Stimulated activated memory B cell treated with anti-CD40 and anti-IgM and Interleukin-4, amounts not matched to agents 10 μg/mL and 1 μg/mL and 100 μg/mL, for 72 hours (primary cell): ENCODE results near the gene PRICKLE1.

Experiments
- ATAC-seq: fragments of 150-1000 bp; cut with Tn5 transposase; 2 replicates; pipeline ENCODE4 v1.10.0; 2021
- H3K27ac Mint-ChIP-seq: one replicate; pipeline ENCODE4 v1.8.0; 2022; ENCODE audit warnings: mild to moderate bottlenecking, mixed read lengths
- H3K27me3 Mint-ChIP-seq: one replicate; pipeline ENCODE4 v1.8.0; 2022; ENCODE audit warnings: mixed read lengths
- H3K36me3 Mint-ChIP-seq: one replicate; pipeline ENCODE4 v1.8.0; 2022; ENCODE audit warnings: mixed read lengths
- H3K4me1 Mint-ChIP-seq: one replicate; pipeline ENCODE4 v1.8.0; 2022; ENCODE audit warnings: mixed read lengths
- H3K4me3 Mint-ChIP-seq: one replicate; pipeline ENCODE4 v1.8.0; 2022; ENCODE audit warnings: mild to moderate bottlenecking, moderate library complexity, mixed read lengths
- H3K9me3 Mint-ChIP-seq: one replicate; pipeline ENCODE4 v1.8.0; 2022; ENCODE audit warnings: mixed read lengths

Gene PRICKLE1

GRCh38 chr12:42498549-42499247 lies 90.8 kb downstream of the PRICKLE1 start:
- no peak overlapping the region for H3K27ac Mint-ChIP-seq
- no peak for ATAC-seq
- no peak overlapping the region for H3K4me3 Mint-ChIP-seq
- H3K27me3 Mint-ChIP-seq, result no peaks in the 10 kb centered on the region
- no peaks in the 10 kb centered on the region for H3K36me3 Mint-ChIP-seq
- H3K4me1 Mint-ChIP-seq, result no peaks in the 10 kb centered on the region
- H3K9me3 Mint-ChIP-seq, result no peaks in the 10 kb centered on the region

DNA sequence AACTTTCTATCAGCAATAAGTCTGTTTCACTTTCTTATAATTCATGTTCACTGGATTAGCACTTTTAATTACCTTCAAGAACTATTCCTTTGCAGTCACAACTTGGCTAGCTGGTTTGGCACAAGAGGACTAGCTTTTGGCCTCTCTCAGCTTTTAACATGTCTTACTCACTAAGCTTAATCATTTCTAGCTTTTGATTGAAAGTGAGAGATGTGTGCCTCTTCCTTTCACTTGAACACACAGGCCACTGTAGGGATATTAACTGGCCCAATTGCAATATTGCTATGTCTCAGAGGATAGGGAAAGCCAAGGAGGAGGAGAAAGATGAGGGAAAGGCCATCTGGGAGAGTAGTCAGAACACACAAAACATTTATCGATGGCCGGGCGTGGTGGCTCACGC lies 92.7 kb downstream of the PRICKLE1 start:
- Mint-ChIP-seq H3K36me3 (no peaks in the 10 kb centered on the region), H3K27ac (no peak overlapping the region), H3K9me3 (no peaks in the 10 kb centered on the region), H3K4me1 (no peaks in the 10 kb centered on the region), H3K4me3 (no peak overlapping the region), H3K27me3 (no peaks in the 10 kb centered on the region)
- ATAC-seq, result no peak

- H3K4me1 Mint-ChIP-seq, result no peaks in the 10 kb centered on the region
- no peaks in the 10 kb centered on the region for H3K9me3 Mint-ChIP-seq
- H3K36me3 Mint-ChIP-seq, result no peaks in the 10 kb centered on the region
- no peaks in the 10 kb centered on the region for H3K27me3 Mint-ChIP-seq
- no peak overlapping the region for H3K4me3 Mint-ChIP-seq
- no peak overlapping the region for H3K27ac Mint-ChIP-seq
- no peak for ATAC-seq
Observed at GRCh38 chr12:42495244-42495643, 94.3 kb downstream of the PRICKLE1 start.

DNA sequence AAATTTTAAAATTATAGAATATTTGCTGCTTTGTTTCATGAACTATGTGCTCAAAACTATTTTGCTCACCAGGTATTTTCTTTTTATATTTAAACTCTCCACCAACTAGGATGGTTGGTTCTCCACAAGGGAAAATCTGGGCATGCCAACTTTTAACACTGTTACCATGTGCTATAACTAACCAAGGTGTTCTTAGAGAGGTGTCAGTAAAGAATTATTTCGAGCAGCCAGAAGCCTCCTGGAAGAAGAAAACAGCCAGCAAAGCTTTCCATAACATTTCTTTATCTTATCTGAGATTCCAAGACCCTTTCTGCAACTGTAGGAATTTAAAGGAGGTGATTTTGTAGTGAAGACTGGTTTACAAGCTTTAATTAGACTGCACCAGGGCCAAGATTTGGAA lies 97.3 kb downstream of the PRICKLE1 start:
- no peak for ATAC-seq
- no peaks in the 10 kb centered on the region for H3K27me3 Mint-ChIP-seq
- H3K9me3 Mint-ChIP-seq, result no peaks in the 10 kb centered on the region
- H3K36me3 Mint-ChIP-seq, result no peaks in the 10 kb centered on the region
- no peak overlapping the region for H3K4me3 Mint-ChIP-seq
- no peak overlapping the region for H3K27ac Mint-ChIP-seq
- H3K4me1 Mint-ChIP-seq, result no peaks in the 10 kb centered on the region

- Mint-ChIP-seq H3K4me3 (no peak overlapping the region), H3K27ac (no peak overlapping the region), H3K9me3 (no peaks in the 10 kb centered on the region), H3K27me3 (no peaks in the 10 kb centered on the region), H3K4me1 (no peaks in the 10 kb centered on the region), H3K36me3 (no peaks in the 10 kb centered on the region)
- ATAC-seq, result peak; percentile 53
Observed at GRCh38 chr12:42490261-42490842, 99.2 kb downstream of the PRICKLE1 start.

DNA sequence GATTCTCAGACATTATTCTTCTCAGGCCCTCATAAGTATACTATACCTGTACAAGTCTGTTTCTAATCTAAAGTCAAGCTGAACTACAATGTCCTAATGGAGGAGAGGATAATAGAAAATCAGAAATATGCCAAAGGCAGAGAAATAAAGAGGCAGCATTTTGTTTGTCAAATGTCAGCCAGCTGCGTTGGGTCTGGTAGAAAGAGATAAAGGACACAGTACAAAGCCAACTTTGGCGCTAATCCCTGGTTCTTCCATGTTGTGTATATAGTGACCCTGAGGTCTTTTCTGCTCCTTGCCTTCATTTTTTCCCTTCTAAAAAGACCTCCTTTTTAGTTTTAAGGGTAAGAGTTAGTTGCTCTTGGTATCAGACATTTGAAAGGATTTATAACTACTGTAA lies 103.1 kb downstream of the PRICKLE1 start:
- ATAC-seq, result no peak
- Mint-ChIP-seq H3K27ac (no peak overlapping the region), H3K36me3 (no peaks in the 10 kb centered on the region), H3K4me1 (peaks cover 20% of the 10 kb centered on the region), H3K27me3 (no peaks in the 10 kb centered on the region), H3K4me3 (no peak overlapping the region), H3K9me3 (no peaks in the 10 kb centered on the region)

DNA sequence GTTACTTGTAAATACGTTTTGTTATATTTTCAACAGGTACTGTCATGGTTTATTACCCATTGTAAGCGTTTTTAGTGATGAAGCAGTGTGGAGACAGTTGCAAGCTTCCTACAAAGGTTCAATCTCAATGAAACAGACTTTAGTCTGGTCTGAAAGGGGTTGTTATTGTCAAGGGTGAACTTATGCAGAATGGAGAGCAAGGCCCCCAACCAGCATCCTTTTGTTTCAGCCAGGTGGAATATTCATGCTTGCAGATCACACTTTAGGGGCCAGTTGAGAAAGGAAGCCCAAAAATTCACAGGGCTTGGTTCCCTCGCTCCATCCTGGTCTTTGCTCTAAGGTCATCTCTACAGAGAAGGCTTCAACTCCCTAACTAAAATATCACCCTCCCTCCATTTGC lies 103.7 kb downstream of the PRICKLE1 start:
- no peak overlapping the region for H3K27ac Mint-ChIP-seq
- H3K36me3 Mint-ChIP-seq, result no peaks in the 10 kb centered on the region
- no peaks in the 10 kb centered on the region for H3K9me3 Mint-ChIP-seq
- no peak for ATAC-seq
- peaks cover 25% of the 10 kb centered on the region for H3K4me1 Mint-ChIP-seq
- H3K27me3 Mint-ChIP-seq, result no peaks in the 10 kb centered on the region
- H3K4me3 Mint-ChIP-seq, result no peak overlapping the region

GRCh38 chr12:42484996-42485395 lies 104.5 kb downstream of the PRICKLE1 start:
- no peaks in the 10 kb centered on the region for H3K36me3 Mint-ChIP-seq
- no peaks in the 10 kb centered on the region for H3K27me3 Mint-ChIP-seq
- no peak overlapping the region for H3K4me3 Mint-ChIP-seq

DNA sequence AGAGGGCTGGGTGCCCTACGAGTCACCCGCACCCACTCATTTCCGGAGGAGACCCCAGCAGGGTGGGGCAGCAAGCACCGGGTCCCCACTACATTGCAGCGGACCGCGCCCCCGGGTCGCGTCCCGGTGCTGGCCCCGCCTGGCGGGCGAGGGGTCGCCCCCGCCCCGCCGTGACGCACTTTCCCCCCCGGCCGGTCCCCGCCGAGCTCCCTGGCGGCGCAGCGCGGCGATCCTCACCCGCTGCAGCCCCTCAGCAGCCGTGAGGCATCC lies 106.1 kb downstream of the PRICKLE1 start:
- Mint-ChIP-seq H3K4me3 (peak overlapping the region; percentile 96), H3K36me3 (no peaks in the 10 kb centered on the region), H3K27me3 (no peaks in the 10 kb centered on the region), H3K9me3 (no peaks in the 10 kb centered on the region), H3K4me1 (peaks cover 44% of the 10 kb centered on the region), H3K27ac (peak overlapping the region; percentile 92)
- peak; percentile 63 for ATAC-seq

More at GRCh38 chr12:42484996-42485395, 104.5 kb downstream of the PRICKLE1 start:
- H3K4me1 Mint-ChIP-seq, result peaks cover 32% of the 10 kb centered on the region
- H3K9me3 Mint-ChIP-seq, result no peaks in the 10 kb centered on the region
- no peak overlapping the region for H3K27ac Mint-ChIP-seq
- ATAC-seq, result no peak

DNA sequence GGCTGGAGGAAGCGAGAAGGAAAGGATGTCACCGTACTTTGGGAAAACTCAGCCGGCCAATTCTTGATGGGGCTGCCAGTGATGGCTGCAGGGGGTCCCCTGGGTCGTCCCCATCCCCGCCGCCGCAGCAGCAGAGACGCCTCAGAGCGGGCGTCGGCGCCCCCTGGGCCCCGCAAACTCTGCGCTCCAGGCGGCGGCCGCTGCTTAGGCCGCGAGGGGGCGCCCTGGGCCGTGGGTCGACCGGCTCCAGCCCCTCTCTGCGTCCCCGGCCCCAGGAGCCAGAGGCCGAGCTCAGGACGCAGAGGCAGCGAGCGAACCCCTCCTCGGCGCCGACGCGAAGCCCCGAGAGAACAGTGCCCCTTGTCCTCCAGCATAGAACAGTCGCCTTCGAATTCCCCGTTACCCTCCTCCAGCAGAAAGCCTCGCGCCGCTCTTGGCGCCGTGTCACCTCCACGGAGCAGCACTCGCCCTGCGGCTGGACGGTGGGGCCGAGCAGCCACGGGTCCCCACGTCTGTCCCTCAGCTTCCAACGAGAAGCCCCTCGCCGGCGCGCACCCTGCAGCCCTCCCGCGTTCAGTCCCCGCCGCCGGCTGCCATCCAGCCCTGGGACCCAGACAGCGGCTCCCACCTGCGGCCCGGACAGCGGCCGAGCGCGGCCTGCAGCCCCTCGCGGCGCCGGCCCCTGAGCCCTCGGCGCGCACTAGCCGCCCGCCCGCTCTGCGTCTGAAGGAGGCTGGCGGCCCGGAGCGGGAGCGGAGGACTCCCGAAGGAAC lies 106.6 kb downstream of the PRICKLE1 start:
- peak overlapping the region; percentile 92 for H3K27ac Mint-ChIP-seq
- H3K9me3 Mint-ChIP-seq, result no peaks in the 10 kb centered on the region
- H3K4me3 Mint-ChIP-seq, result peak overlapping the region; percentile 96
- no peaks in the 10 kb centered on the region for H3K27me3 Mint-ChIP-seq
- H3K4me1 Mint-ChIP-seq, result peaks cover 49% of the 10 kb centered on the region
- H3K36me3 Mint-ChIP-seq, result no peaks in the 10 kb centered on the region
- ATAC-seq, result peak; percentile 92

DNA sequence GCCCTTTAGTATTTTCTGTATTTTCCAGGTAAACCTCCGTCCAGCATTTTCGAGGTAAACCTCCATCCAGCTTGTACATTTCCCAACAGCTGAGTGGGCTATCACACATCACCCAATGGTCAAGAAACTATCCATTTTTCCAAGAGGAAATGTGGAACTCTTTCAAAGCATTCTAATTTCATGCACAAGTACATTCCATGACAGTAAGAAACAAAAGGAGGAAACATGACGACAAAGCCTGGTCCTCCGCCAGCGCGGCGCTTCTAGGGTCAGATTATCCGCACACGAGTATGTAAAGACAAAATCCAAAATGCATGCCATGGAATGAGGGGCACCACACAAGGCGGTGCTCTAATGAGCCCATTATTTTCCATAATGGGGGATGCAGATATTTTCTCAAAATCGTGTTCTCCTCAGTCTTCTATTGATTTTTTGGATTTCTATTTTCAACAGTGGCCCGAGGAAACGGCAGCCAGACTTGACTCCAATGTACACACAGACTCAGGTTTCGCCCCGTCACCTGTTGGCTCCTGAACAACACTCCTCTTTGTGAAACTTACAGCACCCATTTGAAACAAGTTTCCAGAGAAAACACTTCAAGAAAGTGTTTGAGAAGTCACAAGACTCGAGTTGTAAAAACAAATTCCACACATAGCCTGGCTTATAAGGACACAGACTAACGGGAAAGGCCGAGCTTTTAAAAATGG lies 107.4 kb downstream of the PRICKLE1 start:
- no peak for ATAC-seq
- Mint-ChIP-seq H3K27me3 (no peaks in the 10 kb centered on the region), H3K4me1 (peaks cover 50% of the 10 kb centered on the region), H3K27ac (peak overlapping the region; percentile 92), H3K4me3 (peak overlapping the region; percentile 96), H3K36me3 (no peaks in the 10 kb centered on the region), H3K9me3 (no peaks in the 10 kb centered on the region)

DNA sequence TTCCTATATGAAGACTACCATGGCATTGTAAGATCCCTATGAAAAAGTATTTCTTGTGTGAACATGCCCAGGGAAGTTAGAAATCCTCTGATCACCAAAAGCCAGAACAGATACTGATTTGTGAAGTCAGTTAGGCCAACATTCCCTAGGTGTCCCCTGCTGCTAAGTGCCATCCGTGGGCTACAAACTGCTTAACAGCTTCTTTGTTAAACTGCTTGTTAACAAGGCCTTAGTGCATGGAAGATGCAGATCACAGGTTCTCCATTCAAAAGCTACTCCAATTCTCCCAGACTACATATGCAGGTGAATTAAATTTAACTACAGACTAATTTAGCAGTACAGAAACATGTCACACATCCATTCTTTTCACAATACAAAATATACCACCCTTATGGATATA lies 108.2 kb downstream of the PRICKLE1 start:
- Mint-ChIP-seq H3K27me3 (no peaks in the 10 kb centered on the region), H3K27ac (no peak overlapping the region), H3K4me3 (no peak overlapping the region), H3K4me1 (peaks cover 50% of the 10 kb centered on the region), H3K9me3 (no peaks in the 10 kb centered on the region), H3K36me3 (no peaks in the 10 kb centered on the region)
- no peak for ATAC-seq

DNA sequence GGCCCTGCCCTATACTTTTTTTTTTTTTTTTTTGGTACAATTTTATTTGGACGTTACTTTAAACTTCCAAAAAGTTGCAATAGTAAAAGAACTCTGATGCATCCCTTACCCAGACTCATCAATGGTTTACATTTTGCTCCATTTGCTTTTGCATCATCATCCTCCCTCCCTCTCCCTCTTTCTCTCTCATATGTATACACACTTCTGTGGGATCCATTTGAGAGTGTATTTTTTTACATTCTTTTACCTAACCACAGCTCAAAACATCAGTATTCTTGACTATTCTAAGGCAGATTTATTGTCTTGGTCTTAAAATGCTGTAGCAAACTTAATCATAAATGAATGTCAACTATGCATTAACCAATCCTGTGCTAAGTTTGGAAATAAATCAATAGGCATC lies 111.6 kb downstream of the PRICKLE1 start:
- no peaks in the 10 kb centered on the region for H3K27me3 Mint-ChIP-seq
- no peaks in the 10 kb centered on the region for H3K9me3 Mint-ChIP-seq
- H3K4me1 Mint-ChIP-seq, result peaks cover 60% of the 10 kb centered on the region
- no peak overlapping the region for H3K4me3 Mint-ChIP-seq
- no peaks in the 10 kb centered on the region for H3K36me3 Mint-ChIP-seq
- H3K27ac Mint-ChIP-seq, result peak overlapping the region; percentile 58
- no peak for ATAC-seq

GRCh38 chr12:42475106-42475505 lies 114.4 kb downstream of the PRICKLE1 start:
- H3K4me3 Mint-ChIP-seq, result peak overlapping the region; percentile 52
- ATAC-seq, result peak; percentile 62
- no peaks in the 10 kb centered on the region for H3K9me3 Mint-ChIP-seq
- no peaks in the 10 kb centered on the region for H3K27me3 Mint-ChIP-seq
- no peaks in the 10 kb centered on the region for H3K36me3 Mint-ChIP-seq
- H3K27ac Mint-ChIP-seq, result peak overlapping the region; percentile 72
- H3K4me1 Mint-ChIP-seq, result peaks cover 65% of the 10 kb centered on the region

DNA sequence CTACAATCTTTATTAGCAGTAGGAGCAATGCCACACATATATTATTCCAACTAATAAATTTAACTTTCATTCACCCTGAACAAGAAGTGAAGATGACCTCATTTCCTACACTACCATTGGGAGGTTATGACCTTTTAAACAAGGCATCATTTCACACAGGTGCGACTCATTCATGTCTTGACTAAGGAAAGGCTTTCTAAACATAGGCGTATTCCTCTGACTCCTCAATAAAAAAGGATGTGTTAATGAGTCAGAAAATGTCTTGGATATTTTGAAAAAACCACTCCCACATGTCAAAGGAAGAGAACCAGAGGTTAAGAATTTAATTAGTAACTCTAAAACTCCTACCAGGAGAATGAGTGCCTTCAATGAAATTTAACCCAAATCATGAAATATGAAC lies 115.2 kb downstream of the PRICKLE1 start:
- no peak for ATAC-seq
- Mint-ChIP-seq H3K36me3 (no peaks in the 10 kb centered on the region), H3K27ac (peak overlapping the region; percentile 72), H3K4me3 (no peak overlapping the region), H3K27me3 (no peaks in the 10 kb centered on the region), H3K9me3 (no peaks in the 10 kb centered on the region), H3K4me1 (peaks cover 66% of the 10 kb centered on the region)
